Kidney tubule cell (primary cell): ENCODE results near the gene INO80C.
"Not testable (repeated sequence)": the region's sequence is repeated elsewhere in the genome, so short reads cannot be mapped to it uniquely, and the experiment has no call there.

ENCODE experiments used
- DNase-seq: peaks from one replicate; pipeline ENCODE4 v3.0.0-alpha.2; 2018; ENCODE audit warnings: low spot score

The INO80C gene

GRCh38 chr18:35489281-35489680, 8.5 kb downstream of the INO80C start:
- not testable (repeated sequence) for DNase-seq

DNA sequence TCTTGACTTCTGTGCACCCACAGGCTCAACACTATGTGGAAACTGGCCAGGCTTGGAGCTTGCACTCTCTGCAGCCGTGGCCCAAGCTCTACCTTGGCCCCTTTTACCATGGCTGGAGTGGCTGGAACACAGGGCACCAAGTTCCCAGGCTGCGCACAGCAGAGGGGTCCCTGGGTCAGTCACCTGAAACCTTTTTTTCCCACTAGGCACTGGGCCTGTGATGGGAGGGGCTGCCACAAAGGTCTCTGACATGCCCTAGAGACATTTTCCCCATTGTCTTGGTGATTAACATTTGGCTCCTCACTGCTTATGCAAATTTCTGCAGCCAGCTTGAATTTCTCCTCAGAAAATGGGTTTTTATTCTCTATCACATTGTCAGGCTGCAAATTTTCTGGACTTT, 9.4 kb downstream of the INO80C start:
- DNase-seq = not testable (repeated sequence)

DNA sequence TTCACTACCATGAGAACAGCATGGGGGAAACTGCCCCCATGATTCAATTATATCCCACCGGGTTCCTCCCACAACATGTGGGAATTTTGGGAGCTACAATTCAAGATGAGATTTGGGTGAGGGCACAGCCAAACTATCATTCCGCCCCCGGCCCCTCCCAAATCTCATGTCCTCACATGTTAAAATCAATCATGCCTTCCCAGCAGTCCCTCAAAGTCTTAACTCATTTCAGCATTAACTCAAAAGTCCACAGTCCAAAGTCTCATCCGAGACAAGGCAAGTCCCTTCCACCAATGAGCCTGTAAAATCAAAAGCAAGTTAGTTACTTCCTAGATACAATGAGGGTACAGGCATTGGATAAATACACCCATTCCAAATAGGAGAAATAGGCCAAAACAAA, 10.2 kb downstream of the INO80C start:
- DNase-seq = not testable (repeated sequence)

- no peak for DNase-seq
These were observed 11.9 kb downstream of the INO80C start for GRCh38 chr18:35485852-35486251.

DNA sequence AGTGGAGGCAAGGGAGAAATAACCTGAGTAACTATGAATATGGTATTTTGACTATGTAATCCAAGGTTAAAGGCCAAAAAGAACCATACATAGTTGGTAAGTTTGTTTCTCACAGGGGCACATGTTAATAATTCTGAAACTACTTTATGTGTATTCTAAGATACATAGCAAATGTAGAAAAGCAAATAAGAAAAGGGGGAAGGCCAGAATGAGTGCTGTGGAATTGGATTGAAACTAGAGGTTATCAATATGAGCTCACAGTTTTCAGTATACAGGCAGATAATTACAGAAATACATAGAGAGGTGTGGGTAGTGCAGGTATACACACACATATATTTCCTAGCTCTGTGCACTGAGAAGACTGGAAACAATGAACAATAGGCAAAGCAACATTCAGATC, 13.7 kb downstream of the INO80C start:
- DNase-seq = no peak

GRCh38 chr18:35481960-35482366, 15.8 kb downstream of the INO80C start:
- peak; percentile 88 for DNase-seq

- DNase-seq = peak; percentile 18
These were observed 17.7 kb downstream of the INO80C start for GRCh38 chr18:35479911-35480586.

- DNase-seq = peak; percentile 97
These were observed 19.0 kb downstream of the INO80C start for GRCh38 chr18:35478520-35479435.

- no peak for DNase-seq
These were observed 19.8 kb downstream of the INO80C start for GRCh38 chr18:35477974-35478373.

DNA sequence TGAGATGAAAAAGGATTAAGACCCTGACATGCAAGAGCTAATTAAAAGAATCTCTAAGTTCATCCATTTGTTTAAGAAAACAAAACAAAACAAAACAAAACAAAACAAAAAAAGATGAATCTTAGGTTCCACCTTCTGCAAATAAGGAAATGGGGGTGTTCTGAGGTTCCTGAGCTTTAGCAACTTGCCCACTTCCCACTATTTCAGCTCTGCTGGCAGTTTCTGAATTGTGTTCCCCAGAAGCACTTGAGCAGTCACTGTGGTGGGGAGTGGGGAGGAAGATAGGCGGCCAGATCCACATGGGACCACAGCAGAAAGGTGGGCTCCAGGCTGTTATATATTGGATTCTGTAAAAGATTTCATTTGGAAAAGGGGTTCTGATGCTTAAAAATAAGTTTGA, 20.3 kb downstream of the INO80C start:
- no peak for DNase-seq

DNA sequence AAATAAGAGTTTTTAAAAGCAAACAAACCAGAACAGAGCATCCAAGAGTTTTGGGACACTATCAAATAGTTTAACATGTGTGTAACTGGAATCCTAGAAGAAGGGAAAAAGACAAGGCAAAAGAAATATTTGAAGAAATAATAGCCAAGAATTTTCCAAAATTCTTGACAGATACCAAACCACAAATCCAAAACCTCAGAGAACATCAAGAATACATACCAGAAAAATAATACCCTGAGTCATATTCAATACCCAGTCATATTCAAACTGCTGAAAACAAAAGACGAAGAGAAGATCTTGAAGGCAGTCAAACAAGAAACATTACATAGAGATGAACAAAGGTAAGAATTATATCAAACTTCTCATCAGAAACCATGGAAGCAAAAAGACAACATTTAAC, 22.9 kb downstream of the INO80C start:
- DNase-seq = no peak

- no peak for DNase-seq
These were observed 24.2 kb downstream of the INO80C start for GRCh38 chr18:35473562-35473961.

- DNase-seq = no peak
These were observed 27.3 kb downstream of the INO80C start for GRCh38 chr18:35470435-35470834.

- DNase-seq = no peak
These were observed 28.0 kb downstream of the INO80C start for GRCh38 chr18:35469725-35470124.

DNA sequence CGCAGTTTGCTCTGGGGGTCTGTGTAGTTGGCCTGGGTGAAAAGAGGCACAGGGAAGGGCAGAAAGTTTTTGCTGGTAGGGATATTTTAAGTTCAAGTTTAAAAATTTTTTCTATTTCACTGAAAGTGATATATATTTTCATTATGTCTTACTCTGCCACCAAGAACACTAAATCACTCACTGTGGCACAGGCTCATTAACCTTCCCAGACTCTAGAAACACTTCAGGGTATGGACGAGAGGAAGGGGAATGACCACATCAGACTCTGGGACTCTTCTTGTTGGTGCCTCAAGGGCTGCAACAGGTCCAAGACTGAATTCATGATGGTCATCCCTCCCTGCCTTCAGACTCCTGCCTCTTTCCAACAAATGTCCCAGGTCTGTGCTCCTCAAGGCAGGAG, 29.0 kb downstream of the INO80C start:
- DNase-seq = no peak

DNA sequence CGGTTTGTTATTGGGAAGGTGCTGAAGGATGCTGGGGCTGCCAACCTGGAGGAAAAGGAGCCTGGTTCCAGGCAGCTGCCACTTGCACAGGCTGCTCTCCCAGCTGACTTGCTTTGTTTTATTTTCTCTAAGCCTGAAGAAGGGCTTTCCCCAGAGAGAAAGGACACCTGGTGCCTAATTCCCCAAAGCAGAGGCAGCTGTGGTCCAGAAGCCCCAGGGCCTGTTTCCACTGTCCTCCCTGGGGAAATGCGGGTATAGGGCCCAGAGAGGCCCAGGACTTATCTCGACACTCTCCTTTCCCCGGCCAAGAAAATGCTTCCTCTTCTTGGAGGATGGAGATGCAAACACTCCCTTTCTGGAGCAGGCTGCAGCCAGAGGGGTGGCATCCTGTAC, 30.1 kb downstream of the INO80C start:
- no peak for DNase-seq

GRCh38 chr18:35466815-35467623, 30.7 kb downstream of the INO80C start:
- DNase-seq = no peak

DNA sequence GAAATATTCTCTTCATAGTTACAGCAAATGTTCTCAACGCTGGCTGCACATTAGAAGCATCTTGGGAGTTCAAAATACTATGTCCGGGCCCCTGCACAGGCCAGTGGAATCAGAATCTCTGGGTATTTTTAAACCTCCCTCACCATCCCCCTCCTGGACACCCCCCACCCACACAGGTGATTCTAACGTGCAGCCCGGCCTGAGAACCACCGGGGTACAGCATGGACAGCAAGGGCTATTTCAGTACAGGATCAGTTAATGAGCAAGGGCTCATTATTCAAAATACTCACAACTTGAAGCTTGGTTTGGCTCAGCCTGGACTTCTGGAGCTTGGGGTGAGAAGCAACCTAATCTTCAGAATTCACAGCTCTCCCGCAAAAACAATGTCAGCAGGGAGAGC, 31.4 kb downstream of the INO80C start:
- DNase-seq = no peak

DNA sequence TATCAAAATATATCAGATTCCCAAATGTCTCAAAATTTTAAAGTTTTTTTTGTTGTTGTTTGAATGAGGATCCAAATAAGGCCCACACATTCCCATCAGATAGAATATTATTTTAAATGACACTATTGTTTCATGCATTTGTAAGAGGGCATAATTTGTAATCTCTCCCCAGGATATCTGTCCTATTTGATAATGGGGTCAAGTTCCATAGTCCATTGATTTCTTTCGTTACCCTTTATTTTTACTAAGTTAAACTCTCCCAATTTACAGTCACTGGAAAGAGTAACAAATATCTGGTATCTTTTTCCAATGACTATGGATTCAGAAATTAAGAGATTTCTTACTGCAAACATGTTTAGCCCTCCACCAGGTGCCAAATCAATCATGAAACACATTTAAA, 32.4 kb downstream of the INO80C start:
- no peak for DNase-seq

GRCh38 chr18:35464831-35465279, 32.9 kb downstream of the INO80C start:
- DNase-seq = no peak

- DNase-seq = no peak
These were observed 33.9 kb downstream of the INO80C start for GRCh38 chr18:35463827-35464226.

- DNase-seq = peak; percentile 74
These were observed 34.7 kb downstream of the INO80C start for GRCh38 chr18:35463050-35463449.
